Fibroblast of skin of back (primary cell): ENCODE measurements around the gene FNDC10.
"Not testable (repeated sequence)": the region's sequence is repeated elsewhere in the genome, so short reads cannot be mapped to it uniquely, and the experiment has no call there.

ENCODE experiments used
- DNase-seq: peaks from one replicate; pipeline ENCODE4 v3.0.0-alpha.2; 2013

Gene FNDC10

GRCh38 chr1:1598720-1599029, 1.3 kb downstream of the FNDC10 start:
- DNase-seq, result no peak

GRCh38 chr1:1598051-1598719, 1.8 kb downstream of the FNDC10 start:
- no peak for DNase-seq

GRCh38 chr1:1597275-1597930, 2.5 kb downstream of the FNDC10 start:
- DNase-seq, result peak; percentile 23

GRCh38 chr1:1596493-1597274, 3.3 kb downstream of the FNDC10 start:
- DNase-seq, result no peak

- DNase-seq, result not testable (repeated sequence)
Measured at GRCh38 chr1:1595341-1595740, 4.6 kb downstream of the FNDC10 start.

- DNase-seq, result no peak
Measured at GRCh38 chr1:1594602-1595260, 5.2 kb downstream of the FNDC10 start.

GRCh38 chr1:1593834-1594601, 5.9 kb downstream of the FNDC10 start:
- DNase-seq, result no peak

- peak; percentile 79 for DNase-seq
Measured at GRCh38 chr1:1591452-1591851, 8.5 kb downstream of the FNDC10 start.

- no peak for DNase-seq
Measured at GRCh38 chr1:1583347-1584010, 16.5 kb downstream of the FNDC10 start.

GRCh38 chr1:1582585-1583346, 17.2 kb downstream of the FNDC10 start:
- no peak for DNase-seq

- DNase-seq, result no peak
Measured at GRCh38 chr1:1578371-1578940, 21.5 kb downstream of the FNDC10 start.

- DNase-seq, result no peak
Measured at GRCh38 chr1:1577367-1578011, 22.4 kb downstream of the FNDC10 start.

GRCh38 chr1:1574721-1575537, 25.0 kb downstream of the FNDC10 start, which contains the start of gene SSU72:
SSU72 (minus strand) TSS chr1:1574863; CDS start chr1:1574557, 306 bp downstream.
- peak; percentile 92 for DNase-seq

- peak; percentile 69 for DNase-seq
Measured at GRCh38 chr1:1573843-1574720, 25.9 kb downstream of the FNDC10 start.

- no peak for DNase-seq
Measured at GRCh38 chr1:1569341-1569740, 30.6 kb downstream of the FNDC10 start.

- DNase-seq, result no peak
Measured at GRCh38 chr1:1567891-1568291, 32.0 kb downstream of the FNDC10 start.

- no peak for DNase-seq
Measured at GRCh38 chr1:1567152-1567875, 32.6 kb downstream of the FNDC10 start.
